IPS-15b (cell line): ENCODE data around the gene CCDC51.

Experiments
- H3K27me3 ChIP-seq: one replicate; pipeline ENCODE4 v1.6.1; 2013; ENCODE audit warnings: low read length; ENCODE audit not compliant: control insufficient read depth, insufficient read depth
- H3K36me3 ChIP-seq: one replicate; pipeline ENCODE4 v1.6.1; 2013; ENCODE audit warnings: low read length; ENCODE audit not compliant: control insufficient read depth, insufficient read depth
- H3K4me1 ChIP-seq: one replicate; pipeline ENCODE4 v1.6.1; 2013; ENCODE audit warnings: mild to moderate bottlenecking, low read length; ENCODE audit not compliant: control insufficient read depth, insufficient read depth
- H3K4me3 ChIP-seq: one replicate; pipeline ENCODE4 v1.5.1; 2013; ENCODE audit warnings: low read depth, low read length
- H3K9ac ChIP-seq: one replicate; pipeline ENCODE4 v1.6.1; 2013; ENCODE audit warnings: low read depth, mild to moderate bottlenecking, low read length
- H3K9me3 ChIP-seq: one replicate; pipeline ENCODE4 v1.6.1; 2013; ENCODE audit warnings: mild to moderate bottlenecking, low read length; ENCODE audit not compliant: control insufficient read depth, insufficient read depth

CCDC51 gene

GRCh38 chr3:48429960-48430707 is 9.8 kb downstream of the CCDC51 start, which contains the start of gene PLXNB1:
Gene PLXNB1 (minus strand): TSS chr3:48430086. CDS start chr3:48424611, 5,475 bp downstream.
- Histone ChIP-seq H3K4me3 (peak within 1 kb of the TSS; percentile 78), H3K4me1 (peaks cover 19% of the 10 kb centered on the region), H3K9ac (peak within 1 kb of the TSS; percentile 79)

GRCh38 chr3:48429317-48429959 is 10.5 kb downstream of the CCDC51 start:
- H3K27me3 ChIP-seq: no peaks in the 10 kb centered on the region
- H3K9ac ChIP-seq: peak overlapping the region; percentile 70
- H3K9me3 ChIP-seq: no peaks in the 10 kb centered on the region
- peaks cover 26% of the 10 kb centered on the region for H3K36me3 ChIP-seq
- H3K4me1 ChIP-seq: peaks cover 19% of the 10 kb centered on the region
- H3K4me3 ChIP-seq: peak overlapping the region; percentile 78

More at GRCh38 chr3:48429960-48430707, 9.8 kb downstream of the CCDC51 start, which contains the start of gene PLXNB1:
- Histone ChIP-seq H3K36me3 (peaks cover 26% of the 10 kb centered on the region), H3K27me3 (no peaks in the 10 kb centered on the region), H3K9me3 (no peaks in the 10 kb centered on the region)

GRCh38 chr3:48428572-48429316 is 11.2 kb downstream of the CCDC51 start:
- Histone ChIP-seq H3K4me1 (peaks cover 19% of the 10 kb centered on the region), H3K27me3 (no peaks in the 10 kb centered on the region), H3K9ac (peak overlapping the region; percentile 70), H3K9me3 (no peaks in the 10 kb centered on the region), H3K36me3 (peaks cover 29% of the 10 kb centered on the region), H3K4me3 (peak overlapping the region; percentile 78)

- Histone ChIP-seq H3K4me3 (peak overlapping the region; percentile 78), H3K4me1 (peaks cover 18% of the 10 kb centered on the region), H3K27me3 (no peaks in the 10 kb centered on the region), H3K9ac (peak overlapping the region; percentile 47), H3K36me3 (peaks cover 31% of the 10 kb centered on the region), H3K9me3 (no peaks in the 10 kb centered on the region)
Observed at GRCh38 chr3:48428088-48428571, 11.8 kb downstream of the CCDC51 start.

- Histone ChIP-seq H3K36me3 (peaks cover 26% of the 10 kb centered on the region), H3K4me3 (no peak overlapping the region), H3K9me3 (no peaks in the 10 kb centered on the region), H3K27me3 (no peaks in the 10 kb centered on the region), H3K9ac (peak overlapping the region; percentile 42), H3K4me1 (peaks cover 15% of the 10 kb centered on the region)
Observed at GRCh38 chr3:48427630-48427962, 12.3 kb downstream of the CCDC51 start.

- Histone ChIP-seq H3K36me3 (peaks cover 20% of the 10 kb centered on the region), H3K4me1 (peaks cover 15% of the 10 kb centered on the region), H3K9me3 (no peaks in the 10 kb centered on the region), H3K9ac (peak overlapping the region; percentile 42), H3K27me3 (no peaks in the 10 kb centered on the region), H3K4me3 (no peak overlapping the region)
Observed at GRCh38 chr3:48426944-48427629, 12.8 kb downstream of the CCDC51 start.

GRCh38 chr3:48426401-48426909 is 13.5 kb downstream of the CCDC51 start:
- Histone ChIP-seq H3K27me3 (no peaks in the 10 kb centered on the region), H3K36me3 (peaks cover 21% of the 10 kb centered on the region), H3K9ac (no peak overlapping the region), H3K4me3 (no peak overlapping the region), H3K9me3 (no peaks in the 10 kb centered on the region), H3K4me1 (peaks cover 15% of the 10 kb centered on the region)

- no peaks in the 10 kb centered on the region for H3K9me3 ChIP-seq
- H3K9ac ChIP-seq: no peak overlapping the region
- H3K27me3 ChIP-seq: no peaks in the 10 kb centered on the region
- H3K4me1 ChIP-seq: peaks cover 8% of the 10 kb centered on the region
- H3K4me3 ChIP-seq: no peak overlapping the region
- peaks cover 22% of the 10 kb centered on the region for H3K36me3 ChIP-seq
Observed at GRCh38 chr3:48425281-48425812, 14.6 kb downstream of the CCDC51 start.

GRCh38 chr3:48423883-48424695 is 15.8 kb downstream of the CCDC51 start:
- Histone ChIP-seq H3K4me3 (no peak overlapping the region), H3K36me3 (peaks cover 29% of the 10 kb centered on the region), H3K9me3 (no peaks in the 10 kb centered on the region), H3K4me1 (peaks cover 5% of the 10 kb centered on the region), H3K9ac (no peak overlapping the region), H3K27me3 (no peaks in the 10 kb centered on the region)

- Histone ChIP-seq H3K9ac (no peak overlapping the region), H3K9me3 (no peaks in the 10 kb centered on the region), H3K27me3 (no peaks in the 10 kb centered on the region), H3K4me1 (peaks cover 5% of the 10 kb centered on the region), H3K36me3 (peaks cover 36% of the 10 kb centered on the region), H3K4me3 (no peak overlapping the region)
Observed at GRCh38 chr3:48423241-48423882, 16.6 kb downstream of the CCDC51 start.
